ENCODE data around the gene PRG2.
"Not testable (repeated sequence)": the region's sequence is repeated elsewhere in the genome, so short reads cannot be mapped to it uniquely, and the experiment has no call there.

Gene PRG2

GRCh38 chr11:57348636-57349313 lies 41.7 kb downstream of the PRG2 start:
- DNase-seq (ENCODE audit: extremely low read depth in 1 of 2, low read depth in 1 of 2), result no peak

DNA sequence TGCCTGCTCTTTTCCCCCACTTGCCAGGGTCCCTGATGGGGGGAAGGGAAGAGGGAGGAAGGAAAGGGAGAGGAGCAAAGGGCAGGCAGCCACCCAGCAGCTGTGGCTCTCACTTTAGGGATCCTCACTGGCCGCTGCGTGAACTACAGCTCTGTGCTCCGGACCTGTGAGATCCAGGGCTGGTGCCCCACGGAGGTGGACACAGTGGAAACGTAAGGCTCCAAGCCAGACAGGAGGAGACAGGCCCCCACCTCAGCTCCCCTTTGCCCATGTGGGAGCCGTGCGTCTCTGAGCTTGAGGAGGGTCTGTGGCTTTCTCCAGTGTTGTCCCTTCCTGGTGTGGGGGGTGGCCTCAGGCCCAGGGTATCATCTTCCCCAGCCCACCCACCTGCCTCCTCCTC lies 42.4 kb downstream of the PRG2 start:
- DNase-seq (ENCODE audit: extremely low read depth in 1 of 2, low read depth in 1 of 2), result no peak

- DNase-seq (ENCODE audit: extremely low read depth in 1 of 2, low read depth in 1 of 2), result no peak
Measured at GRCh38 chr11:57347336-57347735, 43.1 kb downstream of the PRG2 start.

DNA sequence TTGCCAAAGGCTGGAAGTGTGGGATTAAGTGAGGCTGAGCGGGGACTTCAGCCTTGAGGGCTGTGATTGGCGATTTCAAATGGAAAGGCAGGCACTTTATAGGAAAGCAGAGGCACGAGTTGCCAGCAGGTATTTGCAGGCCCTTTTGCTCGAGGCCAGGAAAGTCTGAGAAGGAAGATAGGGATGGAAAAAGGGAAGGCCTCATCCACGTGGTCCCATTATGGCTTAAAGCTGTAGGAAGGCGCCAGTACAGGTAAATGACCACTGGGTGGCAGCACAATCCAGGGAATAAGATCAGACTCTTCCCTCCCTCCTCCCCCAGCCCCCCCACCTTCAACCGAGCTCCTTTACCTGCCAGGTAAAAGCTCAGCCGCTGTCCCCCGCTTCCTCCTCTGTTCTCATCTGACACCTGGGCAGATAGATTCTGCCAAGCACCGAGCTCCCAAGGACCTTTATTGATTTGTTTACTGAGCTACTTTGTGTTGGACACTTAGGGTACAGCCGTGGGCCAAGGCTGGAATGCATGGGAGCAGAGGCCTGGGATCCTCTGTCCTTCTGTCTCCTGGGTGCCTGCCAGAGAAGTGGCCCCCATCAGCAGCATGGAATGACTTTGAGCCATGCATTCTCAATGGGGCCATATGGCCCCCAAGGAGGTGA lies 44.8 kb downstream of the PRG2 start:
- peak in 1 of 2 donors; percentile 37 for DNase-seq (ENCODE audit: extremely low read depth in 1 of 2, low read depth in 1 of 2)

GRCh38 chr11:57344826-57345225 lies 45.6 kb downstream of the PRG2 start:
- DNase-seq (ENCODE audit: extremely low read depth in 1 of 2, low read depth in 1 of 2), result no peak

- no peak for DNase-seq (ENCODE audit: extremely low read depth in 1 of 2, low read depth in 1 of 2)
Measured at GRCh38 chr11:57343825-57344224, 46.6 kb downstream of the PRG2 start.

GRCh38 chr11:57342702-57343101 lies 47.7 kb downstream of the PRG2 start:
- DNase-seq (ENCODE audit: extremely low read depth in 1 of 2, low read depth in 1 of 2), result no peak

GRCh38 chr11:57341250-57341808 lies 49.1 kb downstream of the PRG2 start:
- DNase-seq (ENCODE audit: extremely low read depth in 1 of 2, low read depth in 1 of 2), result no peak

GRCh38 chr11:57340039-57340615 lies 50.3 kb downstream of the PRG2 start:
- no peak for DNase-seq (ENCODE audit: extremely low read depth in 1 of 2, low read depth in 1 of 2)

DNA sequence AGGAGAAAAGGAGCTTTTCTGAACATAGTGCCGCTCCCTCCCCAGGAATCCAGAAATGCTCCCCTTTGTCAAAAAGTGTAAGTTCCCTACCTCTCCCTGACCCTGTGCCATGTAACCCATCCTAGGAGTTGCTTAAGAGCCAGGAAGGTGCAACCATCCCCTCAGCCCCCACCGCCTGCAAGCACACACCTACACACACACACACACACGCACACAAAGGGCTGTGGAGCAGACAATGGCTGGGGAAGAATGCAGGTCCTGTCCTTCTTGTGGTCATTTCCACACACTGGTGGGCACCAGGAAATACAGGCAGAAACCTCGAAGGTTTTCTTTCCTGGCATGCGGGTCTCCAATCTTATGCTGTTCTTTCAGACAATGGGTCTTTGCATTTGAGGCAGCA lies 51.1 kb downstream of the PRG2 start:
- no peak for DNase-seq (ENCODE audit: extremely low read depth in 1 of 2, low read depth in 1 of 2)

DNA sequence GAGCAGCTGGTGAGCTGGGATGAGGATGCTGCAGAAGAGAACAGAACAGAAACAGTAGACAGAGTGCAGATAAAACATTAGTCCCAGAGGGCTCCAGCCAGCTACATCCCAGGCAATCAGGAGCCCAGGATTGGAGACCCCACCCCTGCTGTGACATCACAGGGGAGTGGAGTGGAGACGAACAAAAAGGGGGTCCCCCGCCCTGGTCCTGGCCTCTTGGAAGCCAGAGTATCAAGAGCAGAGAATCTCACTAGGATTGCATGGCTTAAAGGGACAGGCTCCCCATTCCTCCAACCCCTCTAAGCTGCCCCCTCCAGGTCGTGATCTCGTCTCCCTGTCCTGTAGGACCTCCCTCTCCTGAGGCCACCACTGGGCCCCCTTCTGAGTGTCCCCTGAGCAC lies 52.3 kb downstream of the PRG2 start, which contains the start of gene P2RX3:
P2RX3 (plus strand) TSS at position 211 of the 400 bp plus-strand sequence. CDS start 199 bp downstream, outside the sequence.
- no peak for DNase-seq (ENCODE audit: extremely low read depth in 1 of 2, low read depth in 1 of 2)

GRCh38 chr11:57336856-57337255 lies 53.6 kb downstream of the PRG2 start:
- DNase-seq (ENCODE audit: extremely low read depth in 1 of 2, low read depth in 1 of 2), result not testable (repeated sequence)

Measured in stimulated activated CD8-positive, alpha-beta memory T cell treated with anti-CD3 and anti-CD28 coated beads, Interleukin-7, amount 100 ng/mL, for 48 hours (primary cell).